GM19099 (cell line): ENCODE results near the gene ARHGAP10.

Source experiments
- POLR2A ChIP-seq: IDR thresholded peaks from 3 replicates; pipeline ENCODE4 v1.6.1; 2011; ENCODE audit warnings: low read depth; ENCODE audit not compliant: insufficient read length; ENCODE audit errors: extremely low read depth

The ARHGAP10 gene

DNA sequence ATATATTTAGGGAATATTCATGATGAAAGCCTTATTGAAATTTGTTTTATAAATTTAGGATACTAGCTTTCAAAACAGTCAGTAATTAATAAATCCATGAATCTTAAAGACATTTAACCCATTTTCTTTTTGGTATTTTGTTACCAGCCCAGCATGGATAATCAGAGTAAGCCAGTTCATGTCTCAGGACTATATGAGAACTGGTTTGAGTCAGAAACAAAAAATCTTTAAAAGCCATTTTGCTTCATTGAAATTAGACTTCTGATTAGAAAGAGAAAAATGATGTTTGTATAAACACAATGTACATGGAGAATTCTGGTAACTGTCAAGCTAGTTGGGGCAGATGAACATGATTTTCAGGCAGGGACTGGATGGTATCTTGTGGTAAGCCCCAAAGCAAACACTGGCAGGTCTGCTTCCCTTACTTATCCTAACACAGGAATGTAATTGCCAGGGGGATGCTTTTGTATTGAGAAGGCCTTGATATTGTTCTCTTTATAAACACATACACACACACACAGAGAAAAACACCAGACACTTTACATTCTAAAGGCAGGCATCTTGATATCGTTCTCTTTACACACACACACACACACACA, 9.4 kb downstream of the ARHGAP10 start:
- no peak for TF ChIP-seq POLR2A

DNA sequence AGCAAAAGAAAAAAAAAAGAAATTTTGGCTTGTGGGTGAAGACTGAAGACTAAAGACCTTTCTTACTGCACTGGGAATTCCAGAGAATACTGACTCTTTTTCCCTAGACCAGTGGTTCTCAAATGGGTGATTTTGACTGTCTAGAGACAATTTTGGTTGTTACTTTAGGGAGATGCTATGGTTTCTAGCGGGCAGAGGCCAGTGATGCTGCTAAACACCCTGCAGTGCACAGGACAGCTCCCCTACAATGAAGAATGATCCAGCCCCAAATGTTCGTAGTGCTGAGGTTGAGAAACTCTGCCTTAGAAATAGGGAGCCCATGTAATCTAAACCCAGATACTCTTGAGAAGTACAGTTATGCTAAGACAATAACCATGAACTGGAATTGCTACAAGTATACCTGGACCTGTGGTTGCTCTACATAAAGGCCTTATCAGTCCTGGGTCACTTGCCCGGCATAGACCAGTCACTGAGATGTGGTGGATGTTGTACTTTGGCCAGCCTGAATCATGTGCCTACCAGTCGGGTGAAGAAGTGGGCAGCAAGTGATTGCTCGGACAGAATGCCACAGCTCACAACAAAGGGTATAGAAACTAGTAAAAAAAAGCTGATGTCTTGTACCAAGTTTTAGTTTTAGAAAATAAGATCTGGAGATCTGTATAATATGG, 16.0 kb downstream of the ARHGAP10 start:
- TF ChIP-seq POLR2A = no peak

DNA sequence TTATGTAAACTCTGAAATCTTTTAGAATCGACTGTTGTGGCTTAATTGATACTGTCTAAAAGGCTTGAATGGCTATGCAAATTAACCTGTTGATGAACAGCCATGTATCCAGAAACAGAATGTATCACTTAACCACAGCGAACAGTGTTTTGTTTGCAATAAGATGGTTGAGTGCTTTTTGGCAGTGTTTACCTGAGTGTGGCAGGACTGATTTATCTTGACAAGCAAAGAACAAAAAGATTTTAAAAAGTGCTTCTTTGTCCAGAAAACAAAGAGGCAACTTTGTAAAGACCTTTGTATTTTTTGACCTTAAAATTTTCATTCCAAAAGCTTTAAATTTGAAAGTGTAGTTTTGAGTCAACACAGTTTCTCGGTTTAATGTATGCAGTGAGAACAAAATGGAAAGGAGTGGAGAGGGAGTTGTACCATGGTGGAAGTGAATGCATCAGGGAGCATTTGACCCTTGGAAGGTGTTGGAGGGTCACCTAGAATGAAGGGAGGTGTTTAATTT, 18.0 kb downstream of the ARHGAP10 start:
- no peak for TF ChIP-seq POLR2A

DNA sequence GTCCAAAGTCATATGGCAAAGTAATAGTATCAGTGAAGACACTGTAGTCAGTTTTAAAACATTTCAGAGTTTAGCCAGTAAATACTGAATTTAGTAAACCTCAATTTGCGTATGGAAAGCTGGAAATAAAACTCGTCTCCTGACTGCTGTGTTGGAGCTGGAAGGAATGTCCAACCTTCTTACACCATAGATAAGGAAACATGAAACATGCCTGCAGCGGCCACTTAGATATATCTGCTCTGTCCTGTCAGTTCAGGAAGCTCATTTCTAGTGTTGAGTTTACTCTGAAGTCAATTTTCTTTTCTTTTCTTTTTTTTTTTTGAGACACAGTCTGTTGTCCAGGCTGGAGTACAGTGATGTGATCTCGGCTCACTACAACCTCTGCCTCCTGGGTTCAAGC, 21.2 kb downstream of the ARHGAP10 start:
- TF ChIP-seq POLR2A = no peak

DNA sequence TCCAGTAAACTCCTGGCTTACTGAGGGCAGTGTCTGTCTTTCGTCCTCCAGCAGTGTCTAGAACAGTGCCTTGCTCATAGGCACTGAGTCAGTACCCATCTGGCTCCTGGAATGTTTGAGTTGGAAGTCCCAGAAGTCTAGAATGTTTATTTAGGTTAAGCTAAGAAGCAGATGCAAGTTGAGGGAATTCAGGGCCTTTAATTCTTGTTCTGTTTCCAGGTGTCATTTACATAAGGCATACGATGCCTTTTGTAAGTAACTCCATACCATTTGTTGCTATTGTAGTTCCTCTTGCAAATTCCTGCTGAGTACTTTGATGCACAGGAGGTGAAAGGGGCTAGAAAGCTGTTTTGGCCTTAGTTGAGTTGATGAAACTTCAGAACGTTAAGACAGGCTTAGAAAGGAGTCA, 22.2 kb downstream of the ARHGAP10 start:
- TF ChIP-seq POLR2A = no peak

DNA sequence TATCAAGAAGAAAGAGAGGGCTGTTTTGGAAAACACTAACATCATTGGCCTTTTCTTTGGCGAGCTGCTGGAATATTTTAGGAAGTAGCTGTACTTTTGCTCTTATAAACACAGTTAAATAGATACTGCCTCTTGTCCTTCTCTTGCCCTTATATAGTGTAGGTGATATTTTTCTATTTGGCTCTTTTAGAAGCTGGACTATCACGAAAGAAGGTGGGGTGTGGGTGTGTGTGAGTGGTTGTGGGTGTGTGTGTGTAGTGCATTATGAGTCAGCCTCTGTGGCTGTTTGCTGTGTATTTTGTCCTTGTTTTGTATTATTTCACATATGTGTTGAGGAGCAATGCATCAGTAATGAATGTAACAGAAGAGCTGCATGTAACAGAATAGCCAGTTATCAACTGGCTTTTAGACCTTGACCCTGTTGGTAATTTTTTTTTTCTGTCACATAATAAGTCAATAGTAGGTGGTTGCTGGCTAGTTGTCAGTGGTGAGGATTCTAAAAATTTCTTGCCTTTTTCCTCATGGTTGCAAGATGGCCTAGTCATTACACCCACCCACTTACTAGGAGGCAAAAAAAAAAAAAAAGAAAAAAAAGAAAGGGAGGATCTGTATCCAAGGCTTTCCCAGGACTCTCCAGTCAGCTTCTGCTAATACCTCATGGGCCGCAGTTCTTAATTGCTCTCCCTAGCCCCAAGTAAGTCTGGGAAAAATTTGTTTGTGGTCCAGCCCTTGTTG, 23.8 kb downstream of the ARHGAP10 start:
- no peak for TF ChIP-seq POLR2A

DNA sequence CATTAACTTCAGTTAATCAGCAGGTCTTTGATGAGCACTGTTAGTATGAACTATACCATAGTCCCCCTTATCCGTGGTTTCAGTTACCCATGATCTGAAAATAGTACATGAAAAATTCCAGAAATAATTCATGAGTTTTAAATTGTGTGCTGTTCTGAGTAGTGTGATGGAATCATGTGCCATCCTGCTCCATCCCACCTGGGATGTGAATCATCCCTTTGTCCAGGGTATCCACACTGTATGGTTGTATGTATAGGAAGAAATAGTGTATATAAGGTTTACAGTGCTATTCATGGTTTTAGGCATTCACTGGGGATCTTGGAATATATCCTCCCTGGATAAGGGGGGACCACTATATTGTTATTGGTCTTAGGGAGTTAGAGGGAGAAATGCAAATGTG, 24.5 kb downstream of the ARHGAP10 start:
- TF ChIP-seq POLR2A = no peak

DNA sequence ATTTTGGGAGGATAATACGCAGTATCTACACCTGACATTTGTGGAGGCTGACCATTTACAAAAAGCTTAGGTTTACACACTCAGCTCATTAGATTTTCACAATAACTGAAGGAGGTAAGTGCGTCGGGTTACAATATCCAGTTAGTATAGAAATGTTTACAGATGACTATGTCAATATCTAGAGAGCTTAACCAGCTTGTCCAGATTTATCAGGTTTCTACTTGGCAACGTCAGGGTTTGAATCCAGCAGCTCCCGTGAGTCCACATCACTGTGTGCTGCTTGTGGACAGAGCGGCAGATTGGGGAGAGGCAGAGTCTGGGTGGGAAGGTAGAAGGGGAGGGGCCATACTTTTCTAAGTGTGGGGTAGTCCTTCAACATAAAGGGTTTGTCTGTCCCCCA, 28.3 kb downstream of the ARHGAP10 start:
- no peak for TF ChIP-seq POLR2A

DNA sequence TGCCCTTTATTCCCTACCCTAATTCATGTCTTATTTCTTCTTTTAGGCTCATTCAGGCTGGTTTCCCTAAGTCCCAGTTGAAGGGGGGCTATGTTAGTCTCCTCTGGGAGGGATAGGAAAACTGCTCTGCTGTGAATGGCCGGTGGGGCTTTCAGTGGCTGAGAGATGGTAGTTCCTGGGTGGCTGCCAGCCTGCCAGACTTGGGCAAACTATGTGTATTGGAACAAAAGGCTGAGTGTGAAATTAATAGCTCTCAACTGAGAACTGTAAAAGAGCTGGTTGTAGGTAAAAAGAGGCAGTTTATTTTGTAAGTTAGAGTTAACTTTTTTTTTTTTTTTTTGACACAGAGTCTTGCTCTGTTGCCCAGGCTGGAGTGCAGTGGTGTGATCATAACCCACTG, 28.8 kb downstream of the ARHGAP10 start:
- no peak for TF ChIP-seq POLR2A

DNA sequence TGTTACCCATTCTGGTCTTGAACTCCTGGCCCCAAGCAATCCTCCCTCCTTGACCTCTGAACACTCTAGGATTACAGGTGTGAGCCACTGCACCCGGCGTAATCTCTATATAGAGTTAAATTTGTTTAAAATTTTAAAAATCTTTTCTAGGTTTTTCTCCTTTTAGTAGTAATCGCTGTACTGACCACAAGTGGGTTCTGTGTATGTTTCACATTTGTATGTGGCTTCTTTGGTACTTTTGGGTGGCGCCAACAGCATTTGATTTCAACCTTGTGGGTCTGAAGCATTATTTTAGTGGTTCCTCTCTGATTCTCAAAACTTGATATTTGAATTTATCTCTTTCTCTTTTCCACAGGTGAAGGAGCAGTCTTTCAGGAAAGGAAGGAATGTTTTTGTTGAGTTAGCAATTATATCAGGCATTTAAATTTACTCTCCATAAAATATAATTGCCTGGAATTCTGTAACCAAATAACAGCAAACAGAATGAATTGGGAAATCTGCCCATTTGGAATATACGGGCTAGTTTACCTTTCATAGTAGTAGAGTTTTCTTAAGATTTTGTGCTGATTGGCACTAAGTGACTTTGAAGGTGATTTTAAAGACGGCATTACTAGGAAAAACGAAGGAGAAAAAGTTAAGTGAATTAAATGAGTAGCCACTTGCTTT, 29.5 kb downstream of the ARHGAP10 start:
- TF ChIP-seq POLR2A = no peak

DNA sequence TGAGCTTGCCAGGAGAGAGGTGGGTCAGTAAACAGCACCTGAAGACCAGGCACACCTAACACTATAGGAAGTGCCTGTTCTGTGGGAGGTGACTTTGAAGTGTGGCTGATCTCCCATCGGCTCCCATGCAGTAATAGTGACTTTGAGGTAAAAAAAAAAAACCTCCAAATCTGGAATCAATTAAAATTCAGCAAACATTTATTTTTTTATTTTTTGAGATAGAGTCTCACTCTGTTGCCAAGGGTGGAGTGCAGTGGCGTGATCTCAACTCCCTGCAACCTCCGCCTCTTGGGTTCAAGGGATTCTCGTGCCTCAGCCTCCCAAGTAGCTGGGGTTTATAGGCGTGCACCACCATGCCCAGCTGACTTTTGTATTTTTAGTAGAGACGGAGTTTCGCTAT, 32.4 kb downstream of the ARHGAP10 start:
- no peak for TF ChIP-seq POLR2A

DNA sequence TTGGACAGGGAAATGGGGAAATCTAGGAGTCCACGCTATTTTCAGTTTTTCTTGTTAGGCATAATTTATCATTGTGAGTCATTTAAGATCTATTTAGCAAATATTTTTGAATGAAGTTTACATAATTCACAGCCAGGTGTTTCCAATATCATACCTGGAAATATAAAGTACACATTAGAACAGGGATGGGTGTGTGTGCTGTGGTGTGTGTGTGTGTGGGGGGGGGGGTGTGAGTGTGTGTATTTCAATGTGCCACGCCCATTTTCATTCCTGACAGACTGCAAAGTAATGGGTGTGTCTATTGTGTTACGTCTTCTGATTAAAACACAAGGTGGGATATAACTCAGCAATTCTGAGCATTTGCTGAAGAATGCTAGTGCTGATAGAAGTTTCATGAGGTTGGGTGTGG, 33.2 kb downstream of the ARHGAP10 start:
- no peak for TF ChIP-seq POLR2A

DNA sequence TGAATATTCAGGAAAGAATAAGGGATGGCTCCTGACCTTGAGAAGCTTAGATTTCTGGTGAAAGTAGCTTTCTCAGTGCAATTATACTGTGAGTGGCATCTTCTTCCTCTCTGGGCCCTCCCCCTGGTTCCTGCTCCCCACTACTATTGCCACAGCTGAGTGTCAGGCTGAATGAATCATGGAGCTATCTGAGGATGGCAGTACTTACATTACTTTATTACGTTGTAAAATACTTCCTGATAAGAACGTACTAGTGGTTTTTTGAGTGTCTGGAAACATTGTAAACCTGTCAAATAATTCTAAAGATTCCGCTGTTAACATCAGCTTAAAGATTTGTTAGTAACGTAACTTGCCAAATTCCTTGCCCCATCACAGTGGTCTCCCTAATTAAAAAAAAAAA, 36.2 kb downstream of the ARHGAP10 start:
- TF ChIP-seq POLR2A = no peak

DNA sequence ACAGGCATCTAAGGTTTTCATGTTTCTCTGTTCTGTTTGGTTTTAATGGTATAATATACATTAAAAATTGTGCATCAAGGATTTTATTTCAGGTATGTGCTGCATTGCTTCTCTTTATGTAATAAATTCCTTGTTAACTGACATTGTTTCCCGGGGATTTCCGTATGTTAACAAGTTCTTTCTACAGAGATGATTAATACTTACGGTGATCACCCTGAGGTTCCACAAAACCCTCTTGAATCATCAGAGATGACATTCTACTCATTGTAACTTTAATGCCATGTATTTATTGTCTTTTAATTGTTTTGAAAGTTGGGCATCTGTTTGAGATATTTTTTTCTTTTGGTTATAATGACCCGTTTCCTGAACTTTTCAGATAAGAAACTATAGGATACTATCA, 37.5 kb downstream of the ARHGAP10 start:
- no peak for TF ChIP-seq POLR2A

DNA sequence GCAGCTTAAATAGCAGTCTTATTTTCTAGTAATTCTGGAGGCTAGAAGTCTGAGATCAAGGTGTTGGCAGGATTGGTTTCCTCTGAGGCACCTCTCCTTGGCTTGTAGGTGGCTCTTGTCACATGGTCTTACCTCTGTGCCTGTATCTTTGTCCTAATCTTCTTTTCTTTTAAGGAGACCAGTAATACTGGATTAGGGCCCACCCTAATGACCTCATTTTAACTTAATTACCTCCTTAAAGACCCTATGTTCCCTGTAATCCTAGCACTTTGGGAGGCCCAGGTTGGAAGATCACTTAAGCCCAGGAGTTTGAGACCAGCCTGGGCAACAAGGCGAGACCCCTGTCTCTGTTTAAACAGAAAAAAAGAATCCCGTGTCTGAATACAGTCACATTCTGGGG, 38.9 kb downstream of the ARHGAP10 start:
- TF ChIP-seq POLR2A = no peak
